Cardiac muscle cell (in vitro differentiated cells and primary cell): Measurements from ENCODE around the gene RIPOR2. TPM values are rescaled to one million over a fixed set of nuclear protein-coding genes. Genes with fewer than 3 reads are reported as not detected.
"Not testable (repeated sequence)": the region's sequence is repeated elsewhere in the genome, so short reads cannot be mapped to it uniquely, and the experiment has no call there.

ENCODE experiments used
- DNase-seq, 2 donors: peaks; one replicate each; pipeline versions ENCODE4 v3.0.0 to v3.0.0-alpha.2; 2010 to 2017; ENCODE audit warnings: low read depth in 1 of 2, low spot score in 1 of 2
- H3K27ac ChIP-seq: fragments of 200-600 bp; sonication (generic); 2 replicates; pipeline ENCODE4 v1.5.1; 2016
- H3K27me3 ChIP-seq: fragments of 200-600 bp; sonication (generic); 2 replicates; pipeline ENCODE4 v1.6.0; 2016; ENCODE audit warnings: control low read depth
- H3K36me3 ChIP-seq: fragments of 200-600 bp; sonication (generic); 2 replicates; pipeline ENCODE4 v1.5.1; 2016; ENCODE audit warnings: control low read depth
- H3K4me1 ChIP-seq: fragments of 200-600 bp; sonication (generic); 2 replicates; pipeline ENCODE4 v1.8.1; 2017; ENCODE audit warnings: low read depth, mild to moderate bottlenecking, mixed run types
- H3K4me3 ChIP-seq: fragments of 200-600 bp; sonication (generic); 2 replicates; pipeline ENCODE4 v1.5.1; 2016; ENCODE audit warnings: mild to moderate bottlenecking
- H3K9me3 ChIP-seq: fragments of 200-600 bp; sonication (generic); 2 replicates; pipeline ENCODE4 v1.5.1; 2017; ENCODE audit warnings: low read depth, mild to moderate bottlenecking, control low read depth
- CTCF ChIP-seq: IDR thresholded peaks from 2 replicates; pipeline ENCODE4 v1.5.1; 2012; ENCODE audit warnings: low read depth, mild to moderate bottlenecking, low read length
- polyA plus RNA-seq: library from polyadenylated mRNA; unstranded; fragments of >200 nt; fragmentation: Nextera tagmentation; extraction: Ambion mirVana; gene quantifications from 2 replicates; pipeline ENCODE4 v1.2.1, GENCODE V29; 2016
- total RNA-seq: library from RNA; depleted of rRNA; stranded (reverse); fragments of >200 nt; gene quantifications from 2 replicates; pipeline ENCODE4 v1.2.3, GENCODE V29; 2016

RIPOR2 gene
- total and polyA plus RNA-seq, 2 experiments from 2014 or later, result 2.2 to 6.9 TPM

GRCh38 chr6:24951811-24952299 lies 16.1 kb upstream of the RIPOR2 start:
- Histone ChIP-seq H3K27ac (no peak overlapping the region), H3K36me3 (no peaks in the 10 kb centered on the region), H3K4me3 (no peak overlapping the region), H3K27me3 (no peaks in the 10 kb centered on the region), H3K4me1 (no peaks in the 10 kb centered on the region), H3K9me3 (no peaks in the 10 kb centered on the region)
- TF ChIP-seq CTCF, result no peak
- DNase-seq, result no peak

- Histone ChIP-seq H3K4me3 (no peak overlapping the region), H3K4me1 (no peaks in the 10 kb centered on the region), H3K27ac (no peak overlapping the region), H3K36me3 (no peaks in the 10 kb centered on the region), H3K27me3 (no peaks in the 10 kb centered on the region), H3K9me3 (no peaks in the 10 kb centered on the region)
- DNase-seq, result no peak
- no peak for TF ChIP-seq CTCF
Observed at GRCh38 chr6:24950218-24950941, 14.6 kb upstream of the RIPOR2 start.

- H3K27ac ChIP-seq, result no peak overlapping the region
- no peak overlapping the region for H3K4me3 ChIP-seq
- no peaks in the 10 kb centered on the region for H3K27me3 ChIP-seq
- no peak for TF ChIP-seq CTCF
- DNase-seq, result no peak
- H3K4me1 ChIP-seq, result no peaks in the 10 kb centered on the region
- H3K36me3 ChIP-seq, result no peaks in the 10 kb centered on the region
- no peaks in the 10 kb centered on the region for H3K9me3 ChIP-seq
Observed at GRCh38 chr6:24949020-24949569, 13.3 kb upstream of the RIPOR2 start.

- not testable (repeated sequence) for H3K9me3 ChIP-seq, H3K27ac ChIP-seq, H3K4me3 ChIP-seq, H3K27me3 ChIP-seq, DNase-seq, H3K36me3 ChIP-seq, H3K4me1 ChIP-seq
Observed at GRCh38 chr6:24948261-24948660, 12.5 kb upstream of the RIPOR2 start.

- Histone ChIP-seq H3K4me1 (no peaks in the 10 kb centered on the region), H3K27me3 (no peaks in the 10 kb centered on the region), H3K4me3 (no peak overlapping the region), H3K27ac (no peak overlapping the region), H3K9me3 (no peaks in the 10 kb centered on the region), H3K36me3 (no peaks in the 10 kb centered on the region)
- DNase-seq, result no peak
- TF ChIP-seq CTCF, result no peak
Observed at GRCh38 chr6:24947636-24948035, 11.9 kb upstream of the RIPOR2 start.

- H3K27me3 ChIP-seq, result no peaks in the 10 kb centered on the region
- no peak for TF ChIP-seq CTCF
- no peak overlapping the region for H3K4me3 ChIP-seq
- H3K9me3 ChIP-seq, result no peaks in the 10 kb centered on the region
- no peaks in the 10 kb centered on the region for H3K4me1 ChIP-seq
- no peak overlapping the region for H3K27ac ChIP-seq
- H3K36me3 ChIP-seq, result no peaks in the 10 kb centered on the region
- no peak for DNase-seq
Observed at GRCh38 chr6:24945054-24945453, 9.3 kb upstream of the RIPOR2 start.
